GM12878 (cell line): ENCODE data around the gene SHANK3. TPM values are rescaled to one million over a fixed set of nuclear protein-coding genes. Genes with fewer than 3 reads are reported as not detected.

Experiments
- ATAC-seq: fragments of 200-7000 bp; cut with Tn5 transposase; 3 replicates; pipeline ENCODE4 v1.9.1; 2020; ENCODE audit warnings: mild to moderate bottlenecking, moderate library complexity
- BruUV-seq: library from RNA; stranded (reverse); fragments of 400-500 nt; replicated peaks from 2 replicates; lab custom pipeline; 2021; lab: Mats Ljungman, UMichigan
- CTCF ChIA-PET: fragments of 300-600 bp; sonication (Branson Sonifier 250); formaldehyde crosslinking; extraction: SDS; loops from one replicate; lab custom pipeline; 2021; ENCODE audit warnings: inconsistent platforms; lab: Yijun Ruan, JAX
- POLR2A ChIA-PET: fragments of 350-600 bp; formaldehyde crosslinking; extraction: SDS; loops from one replicate; lab custom pipeline; 2021; ENCODE audit warnings: inconsistent platforms; lab: Charles Lee
- RAD21 ChIA-PET: fragments of 300-600 bp; sonication (Branson Sonifier 250); formaldehyde crosslinking; loops from one replicate; lab custom pipeline; 2023; ENCODE audit warnings: antibody characterized with exemption; ENCODE audit not compliant: unreplicated experiment; lab: Charles Lee
- SMC1A ChIA-PET: fragments of 300-600 bp; sonication (Branson Sonifier 250); formaldehyde crosslinking; loops from one replicate; lab custom pipeline; 2023; ENCODE audit not compliant: unreplicated experiment, uncharacterized antibody; lab: Charles Lee
- DNase-seq: peaks from one replicate; pipeline ENCODE4 v3.0.0-alpha.2; 2011; ENCODE audit warnings: low read depth, low spot score
- FAIRE-seq: peaks from 3 replicates; lab custom pipeline; 2011; peaks lifted over from hg19 to GRCh38; lab: Jason Lieb, UNC
- H2AFZ ChIP-seq: 2 replicates; pipeline ENCODE4 v1.6.0; 2011; ENCODE audit warnings: low read depth, low read length, control low read depth; ENCODE audit not compliant: control insufficient read depth
- H3K27ac ChIP-seq: 2 replicates; pipeline ENCODE4 v1.5.1; 2011; ENCODE audit warnings: control low read depth; ENCODE audit not compliant: control insufficient read depth, insufficient read depth
- H3K27me3 ChIP-seq, 2 experiments: replicated peaks in 1 of 2; 2 replicates each; pipeline versions ENCODE4 v1.6.0 to v1.6.1; 2011; ENCODE audit warnings: low read length in 1 of 2; ENCODE audit not compliant: control insufficient read depth in 2 of 2, insufficient read depth in 2 of 2
- H3K36me3 ChIP-seq, 2 experiments: 2 replicates each; pipeline ENCODE4 v1.5.1; 2011; ENCODE audit warnings: low read length in 1 of 2; ENCODE audit not compliant: control insufficient read depth in 2 of 2, insufficient read depth in 2 of 2
- H3K4me1 ChIP-seq: 2 replicates; pipeline ENCODE4 v1.6.1; 2011; ENCODE audit warnings: mild to moderate bottlenecking, low read length, moderate library complexity, mixed read lengths; ENCODE audit not compliant: control insufficient read depth, insufficient read depth
- H3K4me2 ChIP-seq: 2 replicates; pipeline ENCODE4 v1.6.0; 2011; ENCODE audit warnings: control low read depth; ENCODE audit not compliant: control insufficient read depth, insufficient read depth
- H3K4me3 ChIP-seq: fragments of 200-600 bp; sonication (generic); 2 replicates; pipeline ENCODE4 v1.5.1; 2016
- H3K79me2 ChIP-seq: 2 replicates; pipeline ENCODE4 v1.6.0; 2011; ENCODE audit warnings: low read length; ENCODE audit not compliant: control insufficient read depth, insufficient read depth
- H3K9ac ChIP-seq: 2 replicates; pipeline ENCODE4 v1.8.0; 2011; ENCODE audit warnings: low read length, control low read depth, mixed read lengths; ENCODE audit not compliant: control insufficient read depth, insufficient read depth
- H3K9me3 ChIP-seq: replicated peaks from 3 replicates; pipeline ENCODE4 v1.5.1; 2011; ENCODE audit warnings: mild to moderate bottlenecking, low read length; ENCODE audit not compliant: control insufficient read depth, insufficient read depth
- H4K20me1 ChIP-seq: 2 replicates; pipeline ENCODE4 v1.6.0; 2011; ENCODE audit not compliant: control insufficient read depth, insufficient read depth
- ATF2 ChIP-seq: IDR thresholded peaks from 2 replicates; pipeline ENCODE4 v1.6.1; 2012; ENCODE audit warnings: low read length, inconsistent platforms
- BCLAF1 ChIP-seq: fragments of 450-650 bp; IDR thresholded peaks from 2 replicates; pipeline ENCODE4 v1.6.1; 2017; ENCODE audit warnings: antibody characterized with exemption, mild to moderate bottlenecking, moderate library complexity
- BHLHE40 ChIP-seq, 2 experiments: fragments of 450-650 bp in 1 of 2; IDR thresholded peaks; 2 replicates each; pipeline ENCODE4 v1.6.1; 2011 to 2017; ENCODE audit warnings: low read depth in 2 of 2, borderline replicate concordance in 1 of 2, improper control_type of control experiment in 1 of 2, low read length in 1 of 2, mild to moderate bottlenecking in 1 of 2
- BMI1 ChIP-seq: fragments of 450-650 bp; IDR thresholded peaks from 2 replicates; pipeline ENCODE4 v1.6.1; 2016; ENCODE audit warnings: mild to moderate bottlenecking, moderate library complexity, borderline replicate concordance
- CBX5 ChIP-seq: sonication (generic); IDR thresholded peaks from 2 replicates; pipeline ENCODE4 v1.6.1; 2016; ENCODE audit warnings: low read depth, moderate library complexity, mild to moderate bottlenecking, inconsistent platforms
- FOS ChIP-seq: IDR thresholded peaks from 3 replicates; pipeline ENCODE4 v1.6.1; 2011; ENCODE audit warnings: borderline replicate concordance; ENCODE audit not compliant: insufficient read length; ENCODE audit errors: extremely low read depth
- GATAD2B ChIP-seq: fragments of 450-650 bp; conservative IDR thresholded peaks from 2 replicates; pipeline ENCODE4 v1.6.1; 2017; ENCODE audit warnings: low read depth, mild to moderate bottlenecking, moderate library complexity
- HSF1 ChIP-seq: fragments of 150-350 bp; IDR thresholded peaks from 2 replicates; pipeline ENCODE4 v1.6.1; 2014; ENCODE audit warnings: mild to moderate bottlenecking, low read depth, low read length
- IKZF1 ChIP-seq: fragments of 450-650 bp; conservative IDR thresholded peaks from 2 replicates; pipeline ENCODE4 v1.6.1; 2017; ENCODE audit warnings: antibody characterized with exemption, mild to moderate bottlenecking
- JUNB ChIP-seq: IDR thresholded peaks from 2 replicates; pipeline ENCODE4 v1.6.1; 2016; ENCODE audit warnings: antibody characterized with exemption, mild to moderate bottlenecking
- NR2C1 ChIP-seq: fragments of 450-650 bp; IDR thresholded peaks from 2 replicates; pipeline ENCODE4 v1.6.1; 2017; ENCODE audit warnings: antibody characterized with exemption, mild to moderate bottlenecking, moderate library complexity
- POLR2AphosphoS2 ChIP-seq: IDR thresholded peaks from 2 replicates; pipeline ENCODE4 v1.6.1; 2011; ENCODE audit warnings: low read depth, mild to moderate bottlenecking, low read length, improper control_type of control experiment, moderate library complexity
- PRDM15 ChIP-seq: fragments of 450-650 bp; formaldehyde crosslinking; IDR thresholded peaks from 2 replicates; pipeline ENCODE4 v1.4.0; 2020; ENCODE audit warnings: mild to moderate bottlenecking, moderate library complexity
- STAT3 ChIP-seq: IDR thresholded peaks from 2 replicates; pipeline ENCODE4 v1.6.1; 2011; ENCODE audit warnings: low read depth, low read length, improper control_type of control experiment
- ZNF24 ChIP-seq: fragments of 450-650 bp; IDR thresholded peaks from 2 replicates; pipeline ENCODE4 v1.6.1; 2017; ENCODE audit warnings: antibody characterized with exemption, mild to moderate bottlenecking
- WGBS: methylation state at CpG from one replicate; pipeline ENCODE4 v1.1.6; 2016; ENCODE audit warnings: low lambda C conversion rate; ENCODE audit not compliant: insufficient replicate concordance, insufficient coverage; ENCODE audit errors: missing lambda C conversion rate; 5-methylcytosine and 5-hydroxymethylcytosine counted together
- in situ Hi-C: fragments of 300-500 bp; cut with MboI; formaldehyde crosslinking; loops from 9 replicates; pipeline ENCODE4 v1.14.3; 2018; ENCODE audit warnings: mixed read lengths
- intact Hi-C: fragments of 100-400 bp; cut with micrococcal nuclease; formaldehyde crosslinking; loops from one replicate; pipeline ENCODE4 v1.14.2; 2022; ENCODE audit not compliant: unreplicated experiment
- polyA plus RNA-seq, 11 experiments: library from polyadenylated mRNA; depleted of rRNA in 4 of 11; unstranded in 6 of 11; stranded (reverse) in 5 of 11; fragments of >200 nt; fragmentation: Nextera tagmentation in 4 of 11; fragmentation: Illumina TruSeq in 1 of 11; extraction: Ambion mirVana in 4 of 11; extraction: Trizol in 1 of 11; gene quantifications; 1 replicate in 1 of 11; 2 replicates in 10 of 11; pipeline versions ENCODE4 v1.2.1 to v1.2.3, GENCODE V29; 2011 to 2016; ENCODE audit warnings: inconsistent platforms in 2 of 11, missing spikeins in 2 of 11, low read depth in 1 of 11
- total RNA-seq, 4 experiments: library from RNA; depleted of rRNA in 3 of 4; stranded (reverse); fragments of >200 nt in 3 of 4; fragmentation: Illumina TruSeq in 1 of 4; extraction: Trizol in 1 of 4; gene quantifications; 2 replicates each; pipeline versions ENCODE4 v1.2.1 to v1.2.3, GENCODE V29; 2013 to 2021

Gene SHANK3
- total and polyA plus RNA-seq, 10 of the 15 experiments (the other 5 are each of a cell fraction or from before 2014, with no cell fraction given), result under 0.01 to 0.10 (median 0.05) TPM; not detected in 6

GRCh38 chr22:50653256-50653655, 19.4 kb upstream of the SHANK3 start:
- Histone ChIP-seq H3K9me3 (no peaks in the 10 kb centered on the region; the same call in 2 of the 3 replicates), H3K4me3 (no peak overlapping the region), H3K79me2 (no peaks in the 10 kb centered on the region), H4K20me1 (no peaks in the 10 kb centered on the region), H3K9ac (no peak overlapping the region), H2AFZ (no peak overlapping the region), H3K4me2 (no peak overlapping the region), H3K27me3 (peaks cover 0 to 3% of the 10 kb centered on the region in 2 experiments; a peak in 2 of 4 replicates), H3K27ac (no peak overlapping the region), H3K36me3 (no peaks in the 10 kb centered on the region), H3K4me1 (no peaks in the 10 kb centered on the region)
- CTCF ChIA-PET, result no interaction called here
- in situ Hi-C loops (no loop called here), intact Hi-C loops (no loop called here)
- 55% methylated on average over 10 of the region's 10 CpGs for WGBS
- SMC1A ChIA-PET, result no interaction called here
- ATAC-seq (no peak), FAIRE-seq (no peak), DNase-seq (no peak)
- no TSS peak for BruUV-seq
- POLR2A ChIA-PET, result no interaction called here
- RAD21 ChIA-PET, result no interaction called here
- TF ChIP-seq ZNF24 (no peak), PRDM15 (CRISPR knock-in tag) (no peak), STAT3 (no peak), IKZF1 (no peak), NR2C1 (no peak), BMI1 (no peak), CBX5 (no peak), HSF1 (no peak), BCLAF1 (no peak), GATAD2B (no peak), POLR2AphosphoS2 (no peak), JUNB (no peak), FOS (no peak), ATF2 (no peak), BHLHE40 (IDR thresholded peaks at IDR 0.05; ENCODE audit: borderline replicate concordance in 1 of 2, low read depth in 2 of 2, low read length in 1 of 2) (no peak)
